Measurements from ENCODE around the gene PDE6G. TPM values are rescaled to one million over a fixed set of nuclear protein-coding genes. Genes with fewer than 3 reads are reported as not detected.

Gene PDE6G
- total and polyA plus RNA-seq, 2 of the 13 experiments (the other 11 are each of a cell fraction or from before 2014, with no cell fraction given): 1.4 to 6.7 TPM

DNA sequence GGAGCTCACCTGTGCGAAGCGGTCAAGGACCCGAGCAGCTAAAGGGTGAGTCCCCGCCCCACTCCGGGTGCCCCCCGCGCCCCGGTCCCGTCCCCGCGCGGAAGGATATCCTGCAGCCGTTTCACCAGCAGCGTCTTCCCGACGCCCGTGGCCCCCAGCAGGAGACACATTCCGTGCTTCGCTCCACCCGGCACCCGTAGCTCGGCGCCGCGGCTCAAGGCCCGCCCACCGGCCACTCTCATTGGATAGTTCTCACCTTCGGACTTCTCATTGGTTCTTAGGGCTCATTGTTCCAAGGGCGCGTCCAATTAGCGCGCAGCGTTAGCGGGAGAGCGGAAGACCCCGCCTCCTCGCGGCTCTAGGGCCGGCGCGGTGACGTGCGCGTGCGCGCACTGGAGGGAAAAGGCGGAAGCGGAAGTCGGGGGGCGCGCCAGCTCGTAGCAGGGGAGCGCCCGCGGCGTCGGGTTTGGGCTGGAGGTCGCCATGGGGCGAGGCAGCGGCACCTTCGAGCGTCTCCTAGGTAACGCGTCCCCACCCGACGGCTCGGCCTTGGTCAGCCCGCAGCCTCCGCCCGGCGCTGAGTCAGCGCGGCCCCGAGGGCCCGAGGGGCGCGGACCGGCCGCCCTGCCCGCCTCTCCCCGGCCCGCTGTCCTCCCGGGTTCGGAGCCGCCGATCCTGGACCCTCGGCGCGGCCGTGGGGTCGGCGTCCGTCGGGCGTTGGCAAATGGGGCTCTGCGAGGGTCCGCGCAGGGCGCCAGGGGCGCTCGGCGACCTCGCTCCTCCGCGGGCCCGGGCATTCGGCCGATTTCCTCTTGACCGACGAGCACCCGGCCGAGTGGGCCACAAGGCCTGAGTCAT is 27.5 kb upstream of the PDE6G start, which contains the start of the genes ARL16 and HGS (continued):
- TF ChIP-seq, protein P1, sequence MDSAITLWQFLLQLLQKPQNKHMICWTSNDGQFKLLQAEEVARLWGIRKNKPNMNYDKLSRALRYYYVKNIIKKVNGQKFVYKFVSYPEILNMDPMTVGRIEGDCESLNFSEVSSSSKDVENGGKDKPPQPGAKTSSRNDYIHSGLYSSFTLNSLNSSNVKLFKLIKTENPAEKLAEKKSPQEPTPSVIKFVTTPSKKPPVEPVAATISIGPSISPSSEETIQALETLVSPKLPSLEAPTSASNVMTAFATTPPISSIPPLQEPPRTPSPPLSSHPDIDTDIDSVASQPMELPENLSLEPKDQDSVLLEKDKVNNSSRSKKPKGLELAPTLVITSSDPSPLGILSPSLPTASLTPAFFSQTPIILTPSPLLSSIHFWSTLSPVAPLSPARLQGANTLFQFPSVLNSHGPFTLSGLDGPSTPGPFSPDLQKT (CRISPR knock-in tag; IDR thresholded peaks at IDR 0.05; ENCODE audit: borderline replicate concordance): 0 out of 2 replicates have a peak, but pooled peaks have one; percentile 11
- TF ChIP-seq FOXK1 (CRISPR knock-in tag; IDR thresholded peaks at IDR 0.05; ENCODE audit: borderline replicate concordance, low read depth): peak; percentile 81
- peak; percentile 95 for TF ChIP-seq GATAD1 (CRISPR knock-in tag; IDR thresholded peaks at IDR 0.05)
- peak; percentile 93 for TF ChIP-seq ZFP90 (CRISPR knock-in tag; IDR thresholded peaks at IDR 0.05; ENCODE audit: borderline replicate concordance)
- TF ChIP-seq ISL2 (CRISPR knock-in tag; IDR thresholded peaks at IDR 0.05): peak; percentile 78
- TF ChIP-seq ZNF546 (CRISPR knock-in tag; conservative IDR thresholded peaks at IDR 0.05): peak; percentile 96
- TF ChIP-seq, protein P2, sequence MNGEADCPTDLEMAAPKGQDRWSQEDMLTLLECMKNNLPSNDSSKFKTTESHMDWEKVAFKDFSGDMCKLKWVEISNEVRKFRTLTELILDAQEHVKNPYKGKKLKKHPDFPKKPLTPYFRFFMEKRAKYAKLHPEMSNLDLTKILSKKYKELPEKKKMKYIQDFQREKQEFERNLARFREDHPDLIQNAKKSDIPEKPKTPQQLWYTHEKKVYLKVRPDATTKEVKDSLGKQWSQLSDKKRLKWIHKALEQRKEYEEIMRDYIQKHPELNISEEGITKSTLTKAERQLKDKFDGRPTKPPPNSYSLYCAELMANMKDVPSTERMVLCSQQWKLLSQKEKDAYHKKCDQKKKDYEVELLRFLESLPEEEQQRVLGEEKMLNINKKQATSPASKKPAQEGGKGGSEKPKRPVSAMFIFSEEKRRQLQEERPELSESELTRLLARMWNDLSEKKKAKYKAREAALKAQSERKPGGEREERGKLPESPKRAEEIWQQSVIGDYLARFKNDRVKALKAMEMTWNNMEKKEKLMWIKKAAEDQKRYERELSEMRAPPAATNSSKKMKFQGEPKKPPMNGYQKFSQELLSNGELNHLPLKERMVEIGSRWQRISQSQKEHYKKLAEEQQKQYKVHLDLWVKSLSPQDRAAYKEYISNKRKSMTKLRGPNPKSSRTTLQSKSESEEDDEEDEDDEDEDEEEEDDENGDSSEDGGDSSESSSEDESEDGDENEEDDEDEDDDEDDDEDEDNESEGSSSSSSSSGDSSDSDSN (CRISPR knock-in tag; IDR thresholded peaks at IDR 0.05): no peak; the same call in none of the 2 replicates
- TF ChIP-seq EED (CRISPR knock-in tag; IDR thresholded peaks at IDR 0.05): peak; percentile 94; the same call in 1 of the 2 replicates
- peak; percentile 81; the same call in 1 of the 2 replicates for TF ChIP-seq ZNF772 (CRISPR knock-in tag; IDR thresholded peaks at IDR 0.05)
- TF ChIP-seq ZNF780A (CRISPR knock-in tag; IDR thresholded peaks at IDR 0.05): no peak
- peak; percentile 64 for TF ChIP-seq RAD21 (CRISPR knock-in tag; IDR thresholded peaks at IDR 0.05)
- TF ChIP-seq, protein P3, sequence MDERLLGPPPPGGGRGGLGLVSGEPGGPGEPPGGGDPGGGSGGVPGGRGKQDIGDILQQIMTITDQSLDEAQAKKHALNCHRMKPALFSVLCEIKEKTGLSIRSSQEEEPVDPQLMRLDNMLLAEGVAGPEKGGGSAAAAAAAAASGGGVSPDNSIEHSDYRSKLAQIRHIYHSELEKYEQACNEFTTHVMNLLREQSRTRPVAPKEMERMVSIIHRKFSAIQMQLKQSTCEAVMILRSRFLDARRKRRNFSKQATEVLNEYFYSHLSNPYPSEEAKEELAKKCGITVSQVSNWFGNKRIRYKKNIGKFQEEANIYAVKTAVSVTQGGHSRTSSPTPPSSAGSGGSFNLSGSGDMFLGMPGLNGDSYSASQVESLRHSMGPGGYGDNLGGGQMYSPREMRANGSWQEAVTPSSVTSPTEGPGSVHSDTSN (CRISPR knock-in tag; IDR thresholded peaks at IDR 0.05): no peak
- TF ChIP-seq, protein P4, sequence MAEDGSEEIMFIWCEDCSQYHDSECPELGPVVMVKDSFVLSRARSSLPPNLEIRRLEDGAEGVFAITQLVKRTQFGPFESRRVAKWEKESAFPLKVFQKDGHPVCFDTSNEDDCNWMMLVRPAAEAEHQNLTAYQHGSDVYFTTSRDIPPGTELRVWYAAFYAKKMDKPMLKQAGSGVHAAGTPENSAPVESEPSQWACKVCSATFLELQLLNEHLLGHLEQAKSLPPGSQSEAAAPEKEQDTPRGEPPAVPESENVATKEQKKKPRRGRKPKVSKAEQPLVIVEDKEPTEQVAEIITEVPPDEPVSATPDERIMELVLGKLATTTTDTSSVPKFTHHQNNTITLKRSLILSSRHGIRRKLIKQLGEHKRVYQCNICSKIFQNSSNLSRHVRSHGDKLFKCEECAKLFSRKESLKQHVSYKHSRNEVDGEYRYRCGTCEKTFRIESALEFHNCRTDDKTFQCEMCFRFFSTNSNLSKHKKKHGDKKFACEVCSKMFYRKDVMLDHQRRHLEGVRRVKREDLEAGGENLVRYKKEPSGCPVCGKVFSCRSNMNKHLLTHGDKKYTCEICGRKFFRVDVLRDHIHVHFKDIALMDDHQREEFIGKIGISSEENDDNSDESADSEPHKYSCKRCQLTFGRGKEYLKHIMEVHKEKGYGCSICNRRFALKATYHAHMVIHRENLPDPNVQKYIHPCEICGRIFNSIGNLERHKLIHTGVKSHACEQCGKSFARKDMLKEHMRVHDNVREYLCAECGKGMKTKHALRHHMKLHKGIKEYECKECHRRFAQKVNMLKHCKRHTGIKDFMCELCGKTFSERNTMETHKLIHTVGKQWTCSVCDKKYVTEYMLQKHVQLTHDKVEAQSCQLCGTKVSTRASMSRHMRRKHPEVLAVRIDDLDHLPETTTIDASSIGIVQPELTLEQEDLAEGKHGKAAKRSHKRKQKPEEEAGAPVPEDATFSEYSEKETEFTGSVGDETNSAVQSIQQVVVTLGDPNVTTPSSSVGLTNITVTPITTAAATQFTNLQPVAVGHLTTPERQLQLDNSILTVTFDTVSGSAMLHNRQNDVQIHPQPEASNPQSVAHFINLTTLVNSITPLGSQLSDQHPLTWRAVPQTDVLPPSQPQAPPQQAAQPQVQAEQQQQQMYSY (CRISPR knock-in tag; IDR thresholded peaks at IDR 0.05): 0 out of 2 replicates have a peak, but pooled peaks have one; percentile 21
- 0 out of 2 replicates have a peak, but pooled peaks have one; percentile 3 for TF ChIP-seq ZNF136 (CRISPR knock-in tag; IDR thresholded peaks at IDR 0.05; ENCODE audit: low read depth)
- TF ChIP-seq MED8 (CRISPR knock-in tag; IDR thresholded peaks at IDR 0.05; ENCODE audit: insufficient replicate concordance): peak; percentile 64
- no peak for TF ChIP-seq TBP (CRISPR knock-in tag; IDR thresholded peaks at IDR 0.05)
- TF ChIP-seq ZNF3 (CRISPR knock-in tag; IDR thresholded peaks at IDR 0.05): no peak
- no peak for TF ChIP-seq ZNF75D (CRISPR knock-in tag; IDR thresholded peaks at IDR 0.05; ENCODE audit: borderline replicate concordance)
- no peak for TF ChIP-seq ATM (IDR thresholded peaks at IDR 0.05; ENCODE audit: borderline replicate concordance)
- peak; percentile 60; the same call in 1 of the 2 replicates for TF ChIP-seq TBX2 (CRISPR knock-in tag; IDR thresholded peaks at IDR 0.05; ENCODE audit: borderline replicate concordance)
- TF ChIP-seq GZF1 (CRISPR knock-in tag; IDR thresholded peaks at IDR 0.05): 0 out of 2 replicates have a peak, but pooled peaks have one; percentile 14
- no peak for TF ChIP-seq ZNF644 (CRISPR knock-in tag; IDR thresholded peaks at IDR 0.05; ENCODE audit: low read depth)
